ENCODE data around the gene TRIM39.

TRIM39 gene

GRCh38 chr6:30349421-30350177 lies 22.9 kb downstream of the TRIM39 start:
- Histone ChIP-seq H3K4me3 (replicated peaks; ENCODE audit: insufficient read depth, low read length) (no peak overlapping the region), H3K27me3 (ENCODE audit: insufficient read depth, poor library complexity, severe bottlenecking) (no peaks in the 10 kb centered on the region), H3K27ac (replicated peaks) (no peak overlapping the region)
- TF ChIP-seq GABPA (IDR thresholded peaks at IDR 0.05; ENCODE audit: low read depth): no peak
- TF ChIP-seq POLR2AphosphoS5 (IDR thresholded peaks at IDR 0.05; ENCODE audit: low read depth): no peak
- peak; percentile 3; the same call in 1 of the 2 replicates for TF ChIP-seq SPI1 (IDR thresholded peaks at IDR 0.05; ENCODE audit: borderline replicate concordance, low read depth)
- TF ChIP-seq, protein P1, sequence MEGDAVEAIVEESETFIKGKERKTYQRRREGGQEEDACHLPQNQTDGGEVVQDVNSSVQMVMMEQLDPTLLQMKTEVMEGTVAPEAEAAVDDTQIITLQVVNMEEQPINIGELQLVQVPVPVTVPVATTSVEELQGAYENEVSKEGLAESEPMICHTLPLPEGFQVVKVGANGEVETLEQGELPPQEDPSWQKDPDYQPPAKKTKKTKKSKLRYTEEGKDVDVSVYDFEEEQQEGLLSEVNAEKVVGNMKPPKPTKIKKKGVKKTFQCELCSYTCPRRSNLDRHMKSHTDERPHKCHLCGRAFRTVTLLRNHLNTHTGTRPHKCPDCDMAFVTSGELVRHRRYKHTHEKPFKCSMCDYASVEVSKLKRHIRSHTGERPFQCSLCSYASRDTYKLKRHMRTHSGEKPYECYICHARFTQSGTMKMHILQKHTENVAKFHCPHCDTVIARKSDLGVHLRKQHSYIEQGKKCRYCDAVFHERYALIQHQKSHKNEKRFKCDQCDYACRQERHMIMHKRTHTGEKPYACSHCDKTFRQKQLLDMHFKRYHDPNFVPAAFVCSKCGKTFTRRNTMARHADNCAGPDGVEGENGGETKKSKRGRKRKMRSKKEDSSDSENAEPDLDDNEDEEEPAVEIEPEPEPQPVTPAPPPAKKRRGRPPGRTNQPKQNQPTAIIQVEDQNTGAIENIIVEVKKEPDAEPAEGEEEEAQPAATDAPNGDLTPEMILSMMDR (IDR thresholded peaks at IDR 0.05; ENCODE audit: insufficient read depth, low read length): no peak
- TF ChIP-seq, protein P2, sequence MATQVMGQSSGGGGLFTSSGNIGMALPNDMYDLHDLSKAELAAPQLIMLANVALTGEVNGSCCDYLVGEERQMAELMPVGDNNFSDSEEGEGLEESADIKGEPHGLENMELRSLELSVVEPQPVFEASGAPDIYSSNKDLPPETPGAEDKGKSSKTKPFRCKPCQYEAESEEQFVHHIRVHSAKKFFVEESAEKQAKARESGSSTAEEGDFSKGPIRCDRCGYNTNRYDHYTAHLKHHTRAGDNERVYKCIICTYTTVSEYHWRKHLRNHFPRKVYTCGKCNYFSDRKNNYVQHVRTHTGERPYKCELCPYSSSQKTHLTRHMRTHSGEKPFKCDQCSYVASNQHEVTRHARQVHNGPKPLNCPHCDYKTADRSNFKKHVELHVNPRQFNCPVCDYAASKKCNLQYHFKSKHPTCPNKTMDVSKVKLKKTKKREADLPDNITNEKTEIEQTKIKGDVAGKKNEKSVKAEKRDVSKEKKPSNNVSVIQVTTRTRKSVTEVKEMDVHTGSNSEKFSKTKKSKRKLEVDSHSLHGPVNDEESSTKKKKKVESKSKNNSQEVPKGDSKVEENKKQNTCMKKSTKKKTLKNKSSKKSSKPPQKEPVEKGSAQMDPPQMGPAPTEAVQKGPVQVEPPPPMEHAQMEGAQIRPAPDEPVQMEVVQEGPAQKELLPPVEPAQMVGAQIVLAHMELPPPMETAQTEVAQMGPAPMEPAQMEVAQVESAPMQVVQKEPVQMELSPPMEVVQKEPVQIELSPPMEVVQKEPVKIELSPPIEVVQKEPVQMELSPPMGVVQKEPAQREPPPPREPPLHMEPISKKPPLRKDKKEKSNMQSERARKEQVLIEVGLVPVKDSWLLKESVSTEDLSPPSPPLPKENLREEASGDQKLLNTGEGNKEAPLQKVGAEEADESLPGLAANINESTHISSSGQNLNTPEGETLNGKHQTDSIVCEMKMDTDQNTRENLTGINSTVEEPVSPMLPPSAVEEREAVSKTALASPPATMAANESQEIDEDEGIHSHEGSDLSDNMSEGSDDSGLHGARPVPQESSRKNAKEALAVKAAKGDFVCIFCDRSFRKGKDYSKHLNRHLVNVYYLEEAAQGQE (IDR thresholded peaks at IDR 0.05; ENCODE audit: insufficient replicate concordance, low read depth): no peak
- DNase-seq (ENCODE audit: low read depth in 1 of 2, low spot score in 1 of 2): no peak

DNA sequence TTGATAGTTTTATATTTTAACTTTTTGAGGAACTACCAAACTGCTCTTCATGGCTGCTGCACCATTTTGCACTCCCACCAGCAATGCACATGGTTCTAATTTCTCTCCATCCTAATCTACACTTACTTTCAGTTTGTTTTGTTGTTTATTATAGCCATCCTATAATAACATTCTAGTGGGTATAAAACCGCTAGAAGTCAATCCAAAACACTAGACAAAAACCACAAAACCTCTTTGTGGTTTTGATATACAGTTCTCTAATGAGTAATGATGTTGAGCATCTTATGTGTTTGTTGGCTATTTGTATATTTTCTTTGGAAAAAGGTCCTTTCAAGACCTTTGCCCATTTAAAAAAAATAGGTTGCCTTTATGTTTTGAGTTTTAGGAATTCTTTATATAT lies 23.8 kb downstream of the TRIM39 start:
- H3K27ac ChIP-seq (replicated peaks): no peak overlapping the region
- DNase-seq (ENCODE audit: low read depth in 1 of 2, low spot score in 1 of 2): no peak
- TF ChIP-seq, protein P2 (IDR thresholded peaks at IDR 0.05; ENCODE audit: insufficient replicate concordance, low read depth): no peak
- TF ChIP-seq POLR2AphosphoS5 (IDR thresholded peaks at IDR 0.05; ENCODE audit: low read depth) (no peak), SPI1 (IDR thresholded peaks at IDR 0.05; ENCODE audit: borderline replicate concordance, low read depth) (no peak), GABPA (IDR thresholded peaks at IDR 0.05; ENCODE audit: low read depth) (no peak)
- TF ChIP-seq, protein P1 (IDR thresholded peaks at IDR 0.05; ENCODE audit: insufficient read depth, low read length): no peak
- H3K27me3 ChIP-seq (ENCODE audit: insufficient read depth, poor library complexity, severe bottlenecking): no peaks in the 10 kb centered on the region
- H3K4me3 ChIP-seq (replicated peaks; ENCODE audit: insufficient read depth, low read length): no peak overlapping the region

- DNase-seq (ENCODE audit: low read depth in 1 of 2, low spot score in 1 of 2): no peak
- TF ChIP-seq, protein P1 (IDR thresholded peaks at IDR 0.05; ENCODE audit: insufficient read depth, low read length): no peak
- no peak for TF ChIP-seq SPI1 (IDR thresholded peaks at IDR 0.05; ENCODE audit: borderline replicate concordance, low read depth)
- TF ChIP-seq, protein P2 (IDR thresholded peaks at IDR 0.05; ENCODE audit: insufficient replicate concordance, low read depth): no peak
- no peak for TF ChIP-seq POLR2AphosphoS5 (IDR thresholded peaks at IDR 0.05; ENCODE audit: low read depth)
- no peak for TF ChIP-seq GABPA (IDR thresholded peaks at IDR 0.05; ENCODE audit: low read depth)
- peaks cover 3% of the 10 kb centered on the region for H3K27me3 ChIP-seq (ENCODE audit: insufficient read depth, poor library complexity, severe bottlenecking)
- no peak overlapping the region for H3K27ac ChIP-seq (replicated peaks)
- H3K4me3 ChIP-seq (replicated peaks; ENCODE audit: insufficient read depth, low read length): no peak overlapping the region
Observed at GRCh38 chr6:30352550-30352949, 25.8 kb downstream of the TRIM39 start.
